ENCODE measurements around the gene BATF3.
"Not testable (repeated sequence)": the region's sequence is repeated elsewhere in the genome, so short reads cannot be mapped to it uniquely, and the experiment has no call there.

BATF3 gene

DNA sequence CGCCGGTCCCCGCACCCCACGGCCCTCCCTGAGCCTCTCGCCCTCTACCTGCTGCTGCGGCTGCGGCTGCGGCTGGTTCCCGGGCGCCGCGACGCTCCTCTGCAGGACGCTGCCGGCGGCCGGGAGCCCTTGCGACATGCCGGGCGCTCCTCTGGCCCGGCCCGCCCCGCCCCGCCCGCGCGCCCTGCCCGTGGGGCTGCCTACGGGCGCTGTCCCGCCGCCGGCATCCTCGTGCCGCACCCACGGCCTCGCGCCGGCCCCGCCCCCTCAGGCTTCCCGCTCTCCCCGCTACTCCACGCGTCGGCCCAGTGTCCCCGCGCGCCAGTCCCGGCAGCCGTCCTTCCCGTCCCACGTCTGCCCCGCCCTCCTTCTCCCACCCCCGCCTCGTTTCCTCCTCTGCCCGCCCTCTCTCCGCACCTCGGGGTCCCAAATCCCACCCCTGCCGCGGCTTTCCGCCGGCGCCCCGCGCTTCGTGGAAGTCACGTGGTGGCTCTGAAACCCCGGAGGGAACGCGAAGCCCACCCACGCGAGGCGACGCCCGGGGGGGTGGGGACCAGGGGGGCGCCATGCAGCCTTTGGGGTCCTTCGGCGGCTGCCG lies at the start of gene BATF3:
Gene BATF3 (minus strand): TSS at position 216 of the 598 bp plus-strand sequence. CDS start 78 bp downstream, at position 138.
- FAIRE-seq = no peak
- DNase-seq (ENCODE audit: insufficient read length, low spot score) = peak; percentile 50
- TF ChIP-seq POLR2A (IDR thresholded peaks at IDR 0.05; ENCODE audit: low read depth, low read length) = peak; percentile 46

GRCh38 chr1:212746546-212746945 lies 46.9 kb upstream of the BATF3 start:
- no peak for FAIRE-seq
- DNase-seq (ENCODE audit: insufficient read length, low spot score) = no peak
- TF ChIP-seq POLR2A (IDR thresholded peaks at IDR 0.05; ENCODE audit: low read depth, low read length) = no peak

DNA sequence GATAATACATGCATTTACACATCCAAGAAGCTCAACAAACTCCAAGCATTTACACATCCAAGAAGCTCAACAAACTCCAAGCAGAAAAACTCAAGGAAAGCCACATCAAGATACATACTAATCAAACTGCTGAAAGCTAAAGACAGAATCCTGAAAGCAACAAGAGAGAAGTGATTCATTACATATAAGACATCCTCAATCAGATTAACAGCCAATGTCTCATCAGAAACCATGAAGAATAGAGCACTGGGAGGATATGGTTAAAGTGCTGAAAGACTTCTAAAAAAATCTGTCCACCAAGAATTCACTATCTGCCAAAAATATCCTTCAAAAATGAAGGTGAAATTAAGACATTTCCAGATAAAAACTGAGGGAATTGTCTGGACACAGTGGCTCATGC lies 45.7 kb upstream of the BATF3 start:
- DNase-seq (ENCODE audit: insufficient read length, low spot score) = no peak
- FAIRE-seq = no peak
- no peak for TF ChIP-seq POLR2A (IDR thresholded peaks at IDR 0.05; ENCODE audit: low read depth, low read length)

- DNase-seq (ENCODE audit: insufficient read length, low spot score) (no peak), FAIRE-seq (no peak)
- no peak for TF ChIP-seq POLR2A (IDR thresholded peaks at IDR 0.05; ENCODE audit: low read depth, low read length)
These were observed 44.3 kb upstream of the BATF3 start for GRCh38 chr1:212743901-212744475.

DNA sequence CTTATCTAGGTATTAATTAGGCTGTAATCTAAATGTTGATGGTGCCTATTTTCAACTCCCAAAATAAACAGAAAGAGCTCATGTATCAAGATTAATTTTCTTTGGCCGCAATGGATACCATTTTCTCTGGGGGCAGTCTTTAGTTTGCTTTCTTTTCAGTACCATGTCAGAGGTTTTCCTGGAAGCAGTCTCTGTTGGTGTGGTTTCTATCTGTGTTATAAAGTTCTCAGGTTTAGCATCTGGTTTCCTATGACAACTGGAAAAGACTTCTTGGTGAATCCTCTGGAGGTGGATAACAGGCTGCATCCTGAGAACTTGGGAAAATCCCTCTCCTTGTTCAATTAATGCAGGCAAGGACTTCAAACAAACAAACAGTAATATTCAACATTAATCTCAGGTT lies 38.7 kb upstream of the BATF3 start:
- no peak for FAIRE-seq
- no peak for TF ChIP-seq POLR2A (IDR thresholded peaks at IDR 0.05; ENCODE audit: low read depth, low read length)
- no peak for DNase-seq (ENCODE audit: insufficient read length, low spot score)

DNA sequence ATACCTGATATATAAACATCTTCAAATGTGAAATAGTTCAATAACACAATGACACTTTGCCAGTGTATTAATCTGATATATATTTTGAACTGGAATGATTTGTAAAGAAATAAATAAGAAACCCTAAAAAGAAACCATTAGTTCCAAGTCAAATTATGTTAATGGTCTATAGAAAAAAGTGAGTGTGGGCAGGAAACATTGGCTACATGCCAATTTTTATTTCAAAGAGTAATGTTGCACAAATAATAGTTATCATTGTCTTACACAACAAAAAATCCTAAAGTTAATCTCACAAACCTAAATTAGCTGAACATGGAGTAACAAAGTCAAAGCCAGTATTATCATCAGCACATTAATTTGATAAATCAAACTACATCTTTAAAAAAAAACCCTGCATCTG lies 37.9 kb upstream of the BATF3 start:
- DNase-seq (ENCODE audit: insufficient read length, low spot score) (no peak), FAIRE-seq (peak; percentile 20)
- TF ChIP-seq POLR2A (IDR thresholded peaks at IDR 0.05; ENCODE audit: low read depth, low read length) = no peak

- TF ChIP-seq POLR2A (IDR thresholded peaks at IDR 0.05; ENCODE audit: low read depth, low read length) = no peak
- DNase-seq (ENCODE audit: insufficient read length, low spot score) (no peak), FAIRE-seq (no peak)
These were observed 33.5 kb upstream of the BATF3 start for GRCh38 chr1:212733109-212733508.

DNA sequence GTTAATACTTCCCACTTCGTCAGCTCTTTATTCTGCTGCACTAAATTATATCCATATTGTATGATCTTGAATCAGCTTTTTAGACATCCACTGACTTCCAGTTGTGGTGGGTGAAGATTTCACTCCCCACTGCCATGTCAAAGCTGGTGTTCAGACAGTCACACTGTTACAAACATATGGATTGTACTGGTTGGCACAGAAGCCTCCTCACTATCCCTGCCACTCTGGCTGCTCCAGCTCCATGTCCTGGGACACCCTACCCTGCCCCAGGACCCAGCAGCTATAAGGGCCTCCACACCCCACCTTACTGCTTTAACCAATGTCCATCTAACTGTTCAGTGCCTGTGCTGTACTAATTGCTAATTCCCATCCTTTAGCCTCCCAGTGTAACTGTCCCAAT lies 32.0 kb upstream of the BATF3 start:
- FAIRE-seq (no peak), DNase-seq (ENCODE audit: insufficient read length, low spot score) (no peak)
- no peak for TF ChIP-seq POLR2A (IDR thresholded peaks at IDR 0.05; ENCODE audit: low read depth, low read length)

GRCh38 chr1:212728606-212729005 lies 29.0 kb upstream of the BATF3 start:
- FAIRE-seq (no peak), DNase-seq (ENCODE audit: insufficient read length, low spot score) (no peak)
- TF ChIP-seq POLR2A (IDR thresholded peaks at IDR 0.05; ENCODE audit: low read depth, low read length) = no peak

DNA sequence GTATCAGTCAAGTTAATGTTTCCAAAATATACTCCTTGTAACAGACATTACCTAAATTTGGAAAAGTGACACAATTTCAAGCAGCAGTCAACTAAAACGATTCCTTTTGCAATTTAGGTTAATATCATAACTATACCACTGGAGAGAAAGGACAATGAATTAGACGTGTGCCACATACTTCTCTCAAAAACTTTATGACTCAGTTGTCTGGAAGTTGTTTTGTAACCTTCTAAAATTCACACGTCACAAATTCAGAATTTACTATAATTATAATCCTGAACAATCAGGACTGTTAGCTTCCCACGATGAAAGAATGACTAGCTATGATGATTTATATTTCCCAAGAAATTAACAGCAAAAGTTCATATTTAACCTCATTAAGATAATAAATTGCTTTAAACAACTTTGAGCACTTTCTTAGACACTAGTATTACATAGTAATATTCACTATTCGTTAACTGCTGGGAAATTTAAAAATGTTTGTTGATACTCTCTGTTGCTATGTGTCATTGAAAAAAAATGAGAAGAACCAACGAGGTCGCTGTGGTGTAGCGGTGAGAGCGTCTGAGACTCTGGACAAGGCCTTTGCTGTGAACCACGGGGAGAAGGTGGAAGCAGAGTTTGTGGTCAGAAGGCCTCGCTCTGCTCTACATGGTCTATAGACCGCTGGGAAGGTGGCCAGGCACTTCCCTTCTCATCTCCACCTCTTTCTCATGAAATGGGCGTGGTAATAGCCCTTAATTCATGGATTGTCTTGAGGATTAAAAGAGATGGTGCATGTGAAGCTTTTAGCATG lies 27.9 kb upstream of the BATF3 start:
- no peak for TF ChIP-seq POLR2A (IDR thresholded peaks at IDR 0.05; ENCODE audit: low read depth, low read length)
- FAIRE-seq (peak; percentile 89), DNase-seq (ENCODE audit: insufficient read length, low spot score) (peak; percentile 53)

DNA sequence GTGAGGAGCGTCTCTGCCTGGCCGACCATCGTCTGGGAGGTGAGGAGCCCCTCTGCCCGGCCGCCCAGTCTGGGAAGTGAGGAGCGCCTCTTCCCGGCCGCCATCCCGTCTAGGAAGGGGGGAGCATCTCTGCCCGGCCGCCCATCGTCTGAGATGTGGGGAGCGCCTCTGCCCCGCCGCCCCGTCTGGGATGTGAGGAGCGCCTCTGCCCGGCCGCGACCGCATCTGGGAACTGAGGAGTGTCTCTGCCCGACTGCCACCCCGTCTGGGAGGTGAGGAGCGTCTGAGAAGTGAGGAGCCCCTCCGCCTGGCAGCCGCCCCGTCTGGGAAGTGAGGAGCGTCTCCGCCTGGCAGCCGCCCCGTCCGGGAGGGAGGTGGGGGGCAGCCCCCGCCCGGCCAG lies 25.0 kb upstream of the BATF3 start:
- DNase-seq (ENCODE audit: insufficient read length, low spot score); FAIRE-seq: not testable (repeated sequence)

DNA sequence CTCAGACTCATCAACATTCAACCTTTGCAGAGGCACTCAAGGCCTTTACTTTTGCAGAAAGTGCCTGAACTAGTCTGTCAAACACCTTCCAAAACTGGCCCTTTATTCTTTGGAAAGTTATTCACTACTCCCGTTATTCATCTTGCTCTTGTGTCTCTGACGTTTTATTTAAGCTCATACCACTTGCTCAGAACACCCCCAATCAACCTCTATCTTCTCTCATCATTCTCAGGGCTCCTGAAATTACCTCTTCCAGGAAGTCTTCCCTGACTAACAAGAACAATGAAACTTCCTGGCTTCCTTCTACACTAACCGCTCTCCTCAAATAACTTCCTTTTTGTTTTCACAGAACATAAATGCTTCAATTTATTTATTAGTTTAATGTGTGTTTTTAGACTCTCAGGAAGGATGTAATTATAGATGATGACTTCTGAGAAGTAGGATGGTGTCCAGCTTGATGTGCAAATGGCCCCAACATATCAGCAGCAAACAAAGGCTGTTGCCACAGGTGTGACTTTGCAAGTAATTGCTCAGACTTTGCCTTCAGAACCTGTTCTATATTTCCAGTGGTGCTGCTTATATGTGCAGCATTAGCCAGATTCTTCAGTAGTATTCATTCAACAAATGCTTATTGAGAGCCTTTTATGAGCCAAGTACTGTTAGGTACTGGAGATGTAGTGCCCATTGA lies 22.8 kb upstream of the BATF3 start:
- no peak for TF ChIP-seq POLR2A (IDR thresholded peaks at IDR 0.05; ENCODE audit: low read depth, low read length)
- no peak for DNase-seq (ENCODE audit: insufficient read length, low spot score)
- no peak for FAIRE-seq

GRCh38 chr1:212721388-212722247 lies 22.0 kb upstream of the BATF3 start:
- DNase-seq (ENCODE audit: insufficient read length, low spot score) = peak; percentile 35
- no peak for TF ChIP-seq POLR2A (IDR thresholded peaks at IDR 0.05; ENCODE audit: low read depth, low read length)
- FAIRE-seq = peak; percentile 85

Measured in H54 (cell line).